ENCODE measurements around the gene RERE. TPM values are rescaled to one million over a fixed set of nuclear protein-coding genes. Genes with fewer than 3 reads are reported as not detected.

The RERE gene
- total RNA-seq, 4 donors from 2014 or later = 86.4 to 111 (median 103) TPM

DNA sequence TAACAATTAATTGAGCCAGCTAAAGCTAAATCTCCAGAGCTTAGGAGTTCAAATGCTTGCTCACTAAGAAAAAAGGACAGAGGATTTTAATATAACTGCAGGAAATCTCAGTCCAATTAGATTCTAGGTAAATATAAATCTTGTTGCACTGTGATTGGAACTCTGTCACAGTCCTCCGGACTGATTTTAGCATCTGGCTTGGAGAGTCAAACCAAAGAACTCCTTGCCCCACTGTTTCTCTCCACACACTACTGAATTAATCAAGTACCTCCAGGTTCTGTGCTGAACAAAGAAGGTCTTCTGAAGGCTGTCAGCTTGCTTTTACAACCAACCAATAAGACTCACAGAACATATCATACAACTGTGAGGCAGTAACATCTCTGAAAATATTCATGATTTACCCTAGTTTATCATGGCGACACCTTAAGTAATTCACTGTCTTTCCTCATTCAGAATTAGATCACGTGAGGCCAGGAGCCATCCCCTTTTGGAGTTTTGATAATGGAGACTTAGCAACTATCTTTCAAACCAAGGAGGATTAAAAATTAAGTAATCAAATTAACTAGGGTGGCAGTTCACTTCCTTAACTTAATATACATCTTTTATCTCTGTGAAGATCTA is 176.0 kb downstream of the RERE start:
- Histone ChIP-seq H3K4me3 (no peak overlapping the region), H3K27ac (no peak overlapping the region), H3K27me3 (no peaks in the 10 kb centered on the region), H3K36me3 (peaks cover 0 to 5% (median 0%) of the 10 kb centered on the region in 3 donors), H3K4me1 (peaks cover 0 to 15% (median 0%) of the 10 kb centered on the region in 4 donors), H3K9me3 (no peaks in the 10 kb centered on the region)
- DNase-seq (ENCODE audit: low spot score in 2 of 2) = no peak
- 69 to 71% methylated on average over 3 of the region's 3 CpGs for WGBS, 2 donors
- TF ChIP-seq EP300 (IDR thresholded peaks at IDR 0.05) = no peak
- no peak for TF ChIP-seq POLR2A (IDR thresholded peaks at IDR 0.05)
- TF ChIP-seq, protein P1, sequence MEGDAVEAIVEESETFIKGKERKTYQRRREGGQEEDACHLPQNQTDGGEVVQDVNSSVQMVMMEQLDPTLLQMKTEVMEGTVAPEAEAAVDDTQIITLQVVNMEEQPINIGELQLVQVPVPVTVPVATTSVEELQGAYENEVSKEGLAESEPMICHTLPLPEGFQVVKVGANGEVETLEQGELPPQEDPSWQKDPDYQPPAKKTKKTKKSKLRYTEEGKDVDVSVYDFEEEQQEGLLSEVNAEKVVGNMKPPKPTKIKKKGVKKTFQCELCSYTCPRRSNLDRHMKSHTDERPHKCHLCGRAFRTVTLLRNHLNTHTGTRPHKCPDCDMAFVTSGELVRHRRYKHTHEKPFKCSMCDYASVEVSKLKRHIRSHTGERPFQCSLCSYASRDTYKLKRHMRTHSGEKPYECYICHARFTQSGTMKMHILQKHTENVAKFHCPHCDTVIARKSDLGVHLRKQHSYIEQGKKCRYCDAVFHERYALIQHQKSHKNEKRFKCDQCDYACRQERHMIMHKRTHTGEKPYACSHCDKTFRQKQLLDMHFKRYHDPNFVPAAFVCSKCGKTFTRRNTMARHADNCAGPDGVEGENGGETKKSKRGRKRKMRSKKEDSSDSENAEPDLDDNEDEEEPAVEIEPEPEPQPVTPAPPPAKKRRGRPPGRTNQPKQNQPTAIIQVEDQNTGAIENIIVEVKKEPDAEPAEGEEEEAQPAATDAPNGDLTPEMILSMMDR (IDR thresholded peaks at IDR 0.05) = no peak

DNA sequence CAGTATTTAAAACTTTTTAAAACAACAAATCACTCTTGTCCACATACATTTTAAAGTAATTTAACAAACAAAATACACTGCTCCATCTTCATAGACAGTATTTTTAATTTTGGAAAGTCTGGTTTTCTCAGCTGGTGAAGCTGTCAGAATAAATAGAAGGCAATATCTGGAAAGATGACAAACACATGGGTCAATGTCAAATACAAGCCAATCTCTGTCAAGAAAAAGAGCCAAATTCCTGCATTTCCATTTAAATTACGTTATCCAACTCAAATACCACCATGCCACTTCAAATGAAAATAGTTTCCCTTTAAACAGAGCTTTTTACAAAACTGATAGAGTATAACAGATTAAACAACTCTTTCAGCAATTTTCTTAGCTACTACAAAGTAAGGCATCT is 176.5 kb downstream of the RERE start:
- Histone ChIP-seq H3K4me1 (peaks cover 0 to 15% (median 0%) of the 10 kb centered on the region in 4 donors), H3K27ac (no peak overlapping the region), H3K27me3 (no peaks in the 10 kb centered on the region), H3K36me3 (peaks cover 0 to 5% (median 0%) of the 10 kb centered on the region in 3 donors), H3K9me3 (no peaks in the 10 kb centered on the region), H3K4me3 (no peak overlapping the region)
- 18 to 25% methylated on average over 1 of the region's 1 CpG for WGBS, 2 donors
- no peak for DNase-seq (ENCODE audit: low spot score in 2 of 2)
- TF ChIP-seq EP300 (IDR thresholded peaks at IDR 0.05) (no peak), POLR2A (IDR thresholded peaks at IDR 0.05) (no peak)

DNA sequence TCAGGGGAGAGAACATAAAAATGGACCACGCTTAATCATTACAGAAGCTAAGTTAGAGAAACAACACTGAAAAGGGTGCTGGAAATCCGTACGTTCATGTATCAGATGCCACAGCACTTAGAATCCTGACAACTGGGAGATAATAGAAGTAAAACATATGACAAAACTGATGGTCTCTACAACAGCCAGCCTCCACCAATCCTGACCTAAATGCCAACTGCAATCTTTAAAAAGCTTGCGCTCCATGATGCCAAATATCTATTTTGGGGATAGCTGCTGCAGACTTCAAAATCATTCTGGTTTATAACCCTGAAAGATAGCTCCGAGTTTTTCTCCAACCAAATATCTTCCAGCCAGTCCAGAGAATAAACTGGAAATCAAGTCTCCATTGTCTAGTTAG is 178.3 kb downstream of the RERE start:
- no peaks in the 10 kb centered on the region for H3K27me3 ChIP-seq
- H3K9me3 ChIP-seq = no peaks in the 10 kb centered on the region
- H3K4me3 ChIP-seq = no peak overlapping the region
- H3K27ac ChIP-seq = no peak overlapping the region
- TF ChIP-seq, protein P1 (IDR thresholded peaks at IDR 0.05) = no peak
- no peak for TF ChIP-seq EP300 (IDR thresholded peaks at IDR 0.05)
- TF ChIP-seq POLR2A (IDR thresholded peaks at IDR 0.05) = no peak
- H3K36me3 ChIP-seq = peaks cover 0 to under 1% (median 0%) of the 10 kb centered on the region in 3 donors
- peaks cover 0 to 15% (median 0%) of the 10 kb centered on the region in 4 donors for H3K4me1 ChIP-seq
- 84 to 92% methylated on average over 5 of the region's 5 CpGs for WGBS, 2 donors
- DNase-seq (ENCODE audit: low spot score in 2 of 2) = no peak

DNA sequence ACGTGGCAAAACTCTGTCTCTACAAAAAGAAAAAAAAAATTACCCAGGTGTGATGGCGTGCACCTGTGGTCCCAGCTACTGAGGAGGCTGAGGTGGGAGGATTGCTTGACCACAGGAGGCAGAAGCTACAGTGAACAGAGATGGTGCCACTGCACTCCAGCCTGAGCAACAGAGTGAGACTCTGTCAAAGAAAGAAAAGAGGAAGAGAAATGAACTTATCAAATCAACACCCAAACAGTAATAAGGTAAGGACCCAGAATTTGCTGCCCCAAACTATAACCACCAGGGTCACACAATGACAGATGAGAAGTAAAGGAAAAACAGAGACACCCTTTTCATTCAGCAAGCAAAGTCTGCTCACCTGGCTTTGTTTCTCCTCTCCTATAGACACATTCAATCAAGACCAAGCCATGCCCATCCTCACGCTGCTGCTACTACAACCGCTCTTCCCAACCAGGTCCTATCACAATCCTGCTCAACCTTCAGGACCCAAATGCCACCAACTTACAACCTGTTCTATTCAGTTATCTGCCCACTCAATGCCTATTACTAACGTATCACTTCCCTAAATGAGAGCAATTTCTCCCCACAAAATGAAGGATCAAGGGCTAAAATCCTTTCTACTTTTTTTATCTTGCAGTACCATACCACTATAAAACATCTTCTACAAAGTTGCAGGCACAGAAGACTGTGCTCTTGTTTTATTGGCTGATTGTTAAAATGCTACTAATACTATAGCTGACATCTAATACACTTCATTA is 183.5 kb downstream of the RERE start:
- Histone ChIP-seq H3K4me3 (no peak overlapping the region), H3K4me1 (peaks cover 0 to 16% (median 11%) of the 10 kb centered on the region in 4 donors), H3K27ac (no peak overlapping the region), H3K36me3 (no peaks in the 10 kb centered on the region), H3K9me3 (no peaks in the 10 kb centered on the region), H3K27me3 (no peaks in the 10 kb centered on the region)
- WGBS, 2 donors = 91 to 95% methylated on average over 5 of the region's 5 CpGs
- no peak for DNase-seq (ENCODE audit: low spot score in 2 of 2)
- TF ChIP-seq, protein P1 (IDR thresholded peaks at IDR 0.05) = no peak
- TF ChIP-seq EP300 (IDR thresholded peaks at IDR 0.05) (no peak), POLR2A (IDR thresholded peaks at IDR 0.05) (no peak)

DNA sequence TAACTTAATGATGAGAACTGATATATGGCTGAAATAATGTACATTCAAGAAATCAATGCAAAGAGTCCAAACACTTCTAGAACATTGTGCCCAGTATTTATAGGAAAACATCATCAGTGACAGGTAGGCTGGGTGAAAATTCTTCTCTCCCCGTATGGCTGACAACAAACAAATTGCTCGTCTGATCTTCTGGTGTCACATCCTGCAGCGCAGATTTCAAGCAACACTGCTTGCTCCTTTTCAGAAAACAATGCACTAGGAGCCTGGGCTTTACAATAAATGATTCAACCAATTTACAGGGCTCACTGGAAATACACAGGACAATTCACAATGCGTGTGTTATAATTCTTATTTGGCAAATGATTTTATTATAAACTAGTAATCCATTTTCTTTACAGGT is 185.3 kb downstream of the RERE start:
- TF ChIP-seq POLR2A (IDR thresholded peaks at IDR 0.05) (no peak), EP300 (IDR thresholded peaks at IDR 0.05) (no peak)
- TF ChIP-seq, protein P1 (IDR thresholded peaks at IDR 0.05) = no peak
- Histone ChIP-seq H3K9me3 (no peaks in the 10 kb centered on the region), H3K4me1 (peaks cover 0 to 21% (median 14%) of the 10 kb centered on the region in 4 donors), H3K27ac (no peak overlapping the region), H3K27me3 (no peaks in the 10 kb centered on the region), H3K4me3 (no peak overlapping the region), H3K36me3 (no peaks in the 10 kb centered on the region)
- DNase-seq (ENCODE audit: low spot score in 2 of 2) = no peak
- 67 to 70% methylated on average over 4 of the region's 4 CpGs for WGBS, 2 donors
